Osteoblast (primary cell): ENCODE measurements around the gene TCFL5. TPM values are rescaled to one million over a fixed set of nuclear protein-coding genes. Genes with fewer than 3 reads are reported as not detected.

Experiments
- DNase-seq: peaks from one replicate; pipeline ENCODE4 v3.0.0; 2011; ENCODE audit warnings: low spot score, mixed read lengths; ENCODE audit not compliant: insufficient read length; ENCODE audit errors: missing footprints
- H2AFZ ChIP-seq: 2 replicates; pipeline ENCODE4 v1.6.0; 2011; ENCODE audit warnings: mild to moderate bottlenecking, low read length
- H3K27ac ChIP-seq: 2 replicates; pipeline ENCODE4 v1.5.1; 2011; ENCODE audit warnings: mild to moderate bottlenecking, low read depth, low read length, moderate library complexity
- H3K27me3 ChIP-seq: 2 replicates; pipeline ENCODE4 v1.6.0; 2012; ENCODE audit warnings: mild to moderate bottlenecking, control low read depth, inconsistent platforms, low read length, moderate library complexity; ENCODE audit not compliant: insufficient read depth
- H3K36me3 ChIP-seq: 2 replicates; pipeline ENCODE4 v1.5.1; 2011; ENCODE audit warnings: mild to moderate bottlenecking, low read length, control low read depth, moderate library complexity; ENCODE audit not compliant: insufficient read depth
- H3K4me1 ChIP-seq: 2 replicates; pipeline ENCODE4 v1.5.1; 2011; ENCODE audit warnings: mild to moderate bottlenecking, low read length, control low read depth, moderate library complexity; ENCODE audit not compliant: insufficient read depth
- H3K4me2 ChIP-seq: 2 replicates; pipeline ENCODE4 v1.6.0; 2011; ENCODE audit warnings: mild to moderate bottlenecking, low read length; ENCODE audit not compliant: insufficient read depth
- H3K4me3 ChIP-seq: fragments of 200-600 bp; sonication (generic); 3 replicates; pipeline ENCODE4 v1.5.1; 2012; ENCODE audit warnings: mild to moderate bottlenecking, low read length, inconsistent platforms; ENCODE audit not compliant: insufficient read depth
- H3K79me2 ChIP-seq: 2 replicates; pipeline ENCODE4 v1.6.0; 2012; ENCODE audit warnings: mild to moderate bottlenecking, low read length, control low read depth, inconsistent platforms; ENCODE audit not compliant: insufficient read depth
- H3K9me3 ChIP-seq: 2 replicates; pipeline ENCODE4 v1.5.1; 2011; ENCODE audit warnings: low read depth, low read length, control low read depth
- H4K20me1 ChIP-seq: 2 replicates; pipeline ENCODE4 v1.6.0; 2012; ENCODE audit warnings: mild to moderate bottlenecking, low read length, control low read depth; ENCODE audit not compliant: insufficient read depth
- total RNA-seq: library from RNA; depleted of rRNA; stranded (reverse); fragments of >200 nt; gene quantifications from 2 replicates; pipeline ENCODE4 v1.2.3, GENCODE V29; 2012
- TF ChIP-seq, protein P1 (sequence below): IDR thresholded peaks from 2 replicates; pipeline ENCODE4 v1.5.1; 2011; ENCODE audit warnings: mild to moderate bottlenecking, low read depth, low read length, moderate library complexity; ENCODE audit errors: extremely low read depth

The TCFL5 gene
- total RNA-seq, 1 donor = 13.0 TPM

DNA sequence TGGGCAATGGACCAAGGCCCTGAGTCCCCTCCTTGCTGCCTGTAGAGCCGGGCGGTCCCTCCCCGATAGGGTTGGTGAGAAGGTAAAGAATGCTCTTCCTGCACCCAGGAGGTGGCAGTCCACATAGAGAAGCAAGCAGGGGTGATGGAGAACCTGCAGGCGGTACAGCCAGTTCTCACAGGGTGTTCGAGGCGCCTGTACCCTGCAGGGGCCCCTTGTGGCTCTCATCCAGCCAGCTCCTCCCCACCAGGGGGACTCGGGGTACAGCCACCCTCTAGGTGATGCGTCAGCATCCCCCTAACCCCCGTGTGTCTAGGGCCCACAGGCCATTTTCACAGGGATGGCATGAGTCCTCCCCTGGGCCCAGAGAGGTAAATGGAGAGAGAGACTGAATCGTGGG, 49.9 kb downstream of the TCFL5 start:
- Histone ChIP-seq H3K4me3 (no peak overlapping the region), H3K4me1 (peaks cover 12% of the 10 kb centered on the region), H3K79me2 (peaks cover 17% of the 10 kb centered on the region), H2AFZ (no peak overlapping the region), H3K27me3 (peaks cover 24% of the 10 kb centered on the region), H3K36me3 (peaks cover 40% of the 10 kb centered on the region), H3K27ac (no peak overlapping the region), H3K4me2 (no peak overlapping the region), H4K20me1 (peaks cover 42% of the 10 kb centered on the region), H3K9me3 (no peaks in the 10 kb centered on the region)
- DNase-seq = no peak
- TF ChIP-seq, protein P1, sequence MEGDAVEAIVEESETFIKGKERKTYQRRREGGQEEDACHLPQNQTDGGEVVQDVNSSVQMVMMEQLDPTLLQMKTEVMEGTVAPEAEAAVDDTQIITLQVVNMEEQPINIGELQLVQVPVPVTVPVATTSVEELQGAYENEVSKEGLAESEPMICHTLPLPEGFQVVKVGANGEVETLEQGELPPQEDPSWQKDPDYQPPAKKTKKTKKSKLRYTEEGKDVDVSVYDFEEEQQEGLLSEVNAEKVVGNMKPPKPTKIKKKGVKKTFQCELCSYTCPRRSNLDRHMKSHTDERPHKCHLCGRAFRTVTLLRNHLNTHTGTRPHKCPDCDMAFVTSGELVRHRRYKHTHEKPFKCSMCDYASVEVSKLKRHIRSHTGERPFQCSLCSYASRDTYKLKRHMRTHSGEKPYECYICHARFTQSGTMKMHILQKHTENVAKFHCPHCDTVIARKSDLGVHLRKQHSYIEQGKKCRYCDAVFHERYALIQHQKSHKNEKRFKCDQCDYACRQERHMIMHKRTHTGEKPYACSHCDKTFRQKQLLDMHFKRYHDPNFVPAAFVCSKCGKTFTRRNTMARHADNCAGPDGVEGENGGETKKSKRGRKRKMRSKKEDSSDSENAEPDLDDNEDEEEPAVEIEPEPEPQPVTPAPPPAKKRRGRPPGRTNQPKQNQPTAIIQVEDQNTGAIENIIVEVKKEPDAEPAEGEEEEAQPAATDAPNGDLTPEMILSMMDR = no peak

DNA sequence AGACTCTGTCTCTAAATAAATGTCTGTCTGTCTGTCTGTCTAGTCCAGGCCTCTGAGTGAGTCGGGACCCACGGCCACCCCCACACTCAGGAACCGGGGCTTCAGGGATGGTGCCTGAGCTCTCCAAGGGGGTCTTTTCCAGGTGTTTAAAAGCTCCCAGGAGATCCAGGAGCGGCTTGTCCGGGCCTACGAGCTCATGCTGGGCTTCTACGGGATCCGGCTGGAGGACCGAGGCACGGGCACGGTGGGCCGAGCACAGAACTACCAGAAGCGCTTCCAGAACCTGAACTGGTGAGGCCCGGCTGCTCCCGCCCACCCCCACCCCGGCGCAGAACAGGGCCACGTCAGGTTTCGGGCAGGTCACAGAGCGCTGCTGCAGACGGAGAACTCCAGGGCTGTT, 50.3 kb downstream of the TCFL5 start:
- H4K20me1 ChIP-seq = peaks cover 46% of the 10 kb centered on the region
- DNase-seq = no peak
- H3K79me2 ChIP-seq = peaks cover 21% of the 10 kb centered on the region
- peaks cover 40% of the 10 kb centered on the region for H3K36me3 ChIP-seq
- H3K4me2 ChIP-seq = no peak overlapping the region
- H2AFZ ChIP-seq = no peak overlapping the region
- H3K9me3 ChIP-seq = no peaks in the 10 kb centered on the region
- H3K27me3 ChIP-seq = peaks cover 21% of the 10 kb centered on the region
- no peak overlapping the region for H3K27ac ChIP-seq
- H3K4me3 ChIP-seq = no peak overlapping the region
- TF ChIP-seq, protein P1 = no peak
- H3K4me1 ChIP-seq = peaks cover 13% of the 10 kb centered on the region

DNA sequence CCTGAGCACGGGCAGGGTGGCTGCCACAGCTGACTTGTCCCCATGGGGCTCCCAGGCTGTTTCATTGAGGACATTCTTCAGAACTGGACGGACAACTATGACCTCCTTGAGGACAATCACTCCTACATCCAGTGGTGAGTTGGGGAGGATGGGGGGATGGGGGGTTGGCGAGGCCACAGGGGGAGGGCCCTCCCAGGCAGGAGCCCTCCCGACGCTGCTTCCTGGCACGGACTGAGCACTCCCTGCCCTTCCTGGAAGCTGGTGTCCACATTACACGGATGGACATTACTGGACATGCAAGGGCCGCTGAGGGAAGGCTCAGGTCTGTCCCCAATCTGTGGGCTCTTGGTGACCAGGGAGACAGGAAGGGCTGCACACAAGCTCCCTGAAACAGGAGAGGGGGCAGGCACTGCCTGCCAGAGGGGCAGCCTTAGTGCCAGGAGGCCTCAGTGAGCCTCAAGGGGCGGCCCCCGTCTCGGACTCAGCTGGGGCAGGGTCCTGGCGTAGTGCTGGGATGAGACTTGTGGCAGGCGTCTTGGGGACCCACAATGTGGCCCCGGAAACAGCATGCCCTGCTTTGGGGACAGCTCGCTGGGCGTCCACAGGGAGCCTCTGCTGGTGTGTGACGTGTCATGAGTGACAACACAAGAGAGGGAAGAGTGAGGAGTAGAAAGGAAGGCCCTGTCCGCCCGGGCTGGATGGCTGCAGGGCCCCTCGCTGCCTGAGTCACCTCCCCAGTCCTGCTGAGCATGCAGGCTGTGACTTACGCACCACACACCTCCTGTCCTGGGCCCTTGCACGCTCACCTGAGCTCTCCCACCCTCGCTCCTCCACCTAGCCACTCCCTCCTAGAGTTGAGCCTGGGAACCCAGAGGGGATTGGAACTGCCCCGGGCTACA, 51.8 kb downstream of the TCFL5 start:
- peaks cover 56% of the 10 kb centered on the region for H4K20me1 ChIP-seq
- H3K27ac ChIP-seq = no peak overlapping the region
- H3K4me1 ChIP-seq = peaks cover 14% of the 10 kb centered on the region
- peaks cover 5% of the 10 kb centered on the region for H3K27me3 ChIP-seq
- no peak overlapping the region for H3K4me3 ChIP-seq
- TF ChIP-seq, protein P1 = no peak
- no peak overlapping the region for H2AFZ ChIP-seq
- no peaks in the 10 kb centered on the region for H3K9me3 ChIP-seq
- H3K4me2 ChIP-seq = no peak overlapping the region
- peaks cover 32% of the 10 kb centered on the region for H3K79me2 ChIP-seq
- peaks cover 40% of the 10 kb centered on the region for H3K36me3 ChIP-seq
- no peak for DNase-seq

DNA sequence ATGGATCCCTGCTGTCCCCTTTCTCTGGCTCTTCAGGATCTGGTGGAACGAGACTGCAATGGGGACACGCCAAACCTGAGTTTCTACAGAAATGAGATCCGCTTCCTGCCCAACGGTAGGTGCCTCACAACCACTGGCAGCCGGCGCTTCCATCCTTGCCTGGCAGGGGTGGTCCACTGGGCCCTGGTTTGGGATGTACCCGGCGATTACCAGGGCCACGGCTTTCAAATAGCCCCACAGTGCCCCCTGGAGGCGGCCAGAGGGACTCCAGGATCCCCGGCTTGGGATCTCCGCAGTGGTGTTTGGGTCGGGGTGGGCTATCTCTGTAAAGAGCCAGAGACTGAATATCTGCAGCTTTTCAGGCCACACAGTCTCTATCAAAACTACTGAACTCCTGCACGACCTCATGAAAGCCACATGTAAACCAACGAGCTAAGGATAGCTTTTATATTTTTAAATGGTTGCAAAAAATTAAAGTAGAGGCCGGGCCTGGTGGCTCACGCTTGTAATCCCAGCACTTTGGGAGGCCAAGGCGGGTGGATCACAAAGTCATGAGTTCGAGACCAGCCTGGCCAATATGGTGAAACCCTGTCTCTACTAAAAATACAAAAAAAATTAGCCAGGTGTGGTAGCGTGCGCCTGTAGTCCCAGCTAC, 53.3 kb downstream of the TCFL5 start:
- Histone ChIP-seq H4K20me1 (peaks cover 48% of the 10 kb centered on the region), H3K4me1 (peaks cover 14% of the 10 kb centered on the region), H3K4me3 (no peak overlapping the region), H2AFZ (no peak overlapping the region), H3K4me2 (no peak overlapping the region), H3K36me3 (peaks cover 40% of the 10 kb centered on the region), H3K79me2 (peaks cover 32% of the 10 kb centered on the region), H3K9me3 (no peaks in the 10 kb centered on the region), H3K27me3 (no peaks in the 10 kb centered on the region), H3K27ac (no peak overlapping the region)
- TF ChIP-seq, protein P1 = peak; percentile 86
- peak; percentile 100 for DNase-seq
